Measurements from ENCODE around the gene TRIM38.

DNA sequence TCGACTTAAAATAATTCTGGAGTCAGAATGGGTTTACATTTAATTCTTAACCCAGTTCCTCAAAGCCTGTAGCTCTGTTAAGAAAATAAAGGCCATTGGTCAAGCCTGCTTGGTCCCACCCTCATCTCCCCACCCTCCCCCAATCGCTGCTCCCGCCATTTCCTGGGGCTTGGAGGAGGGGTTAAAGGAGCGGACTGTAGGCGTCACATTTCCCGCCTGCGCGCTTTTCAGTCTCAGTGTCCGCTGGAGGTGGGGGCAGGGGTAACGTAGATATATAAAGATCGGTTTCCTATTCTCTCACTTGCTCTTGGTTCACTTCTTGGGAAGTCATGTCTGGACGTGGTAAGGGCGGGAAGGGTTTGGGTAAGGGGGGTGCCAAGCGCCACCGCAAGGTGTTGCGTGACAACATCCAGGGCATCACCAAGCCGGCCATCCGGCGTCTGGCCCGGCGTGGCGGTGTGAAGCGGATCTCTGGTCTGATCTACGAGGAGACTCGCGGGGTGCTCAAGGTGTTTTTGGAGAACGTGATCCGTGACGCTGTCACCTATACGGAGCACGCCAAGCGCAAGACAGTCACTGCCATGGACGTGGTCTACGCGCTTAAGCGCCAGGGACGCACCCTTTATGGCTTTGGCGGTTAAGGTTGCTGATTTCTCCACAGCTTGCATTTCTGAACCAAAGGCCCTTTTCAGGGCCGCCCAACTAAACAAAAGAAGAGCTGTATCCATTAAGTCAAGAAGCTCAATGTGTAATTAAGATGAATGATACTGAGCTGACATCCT lies 58.9 kb downstream of the TRIM38 start:
- no peak for TF ChIP-seq CTCF (IDR thresholded peaks at IDR 0.05)
- peak in 1 of 2 donors; percentile 19 for TF ChIP-seq POLR2A (IDR thresholded peaks at IDR 0.05)

Measured in lower leg skin (tissue), 3 donors.